Measurements from ENCODE around the gene QARS1.

Gene QARS1

GRCh38 chr3:49098910-49099630 is 5.5 kb downstream of the QARS1 start:
- Histone ChIP-seq H3K9me3 (ENCODE audit: control insufficient read depth, low read length) (no peaks in the 10 kb centered on the region), H3K36me3 (ENCODE audit: control insufficient read depth, insufficient read depth, low read length) (peaks cover 50% of the 10 kb centered on the region), H3K4me3 (ENCODE audit: insufficient read depth, low read depth, low read length, poor library complexity, severe bottlenecking) (no peak overlapping the region), H3K27me3 (replicated peaks; ENCODE audit: control insufficient read depth, insufficient read depth, low read length, poor library complexity, severe bottlenecking) (no peaks in the 10 kb centered on the region), H3K4me1 (ENCODE audit: control insufficient read depth, insufficient read depth, low read length, poor library complexity, severe bottlenecking) (peaks cover 15% of the 10 kb centered on the region), H3K27ac (ENCODE audit: insufficient read depth, low read length, poor library complexity, severe bottlenecking) (no peak overlapping the region)
- DNase-seq: no peak

DNA sequence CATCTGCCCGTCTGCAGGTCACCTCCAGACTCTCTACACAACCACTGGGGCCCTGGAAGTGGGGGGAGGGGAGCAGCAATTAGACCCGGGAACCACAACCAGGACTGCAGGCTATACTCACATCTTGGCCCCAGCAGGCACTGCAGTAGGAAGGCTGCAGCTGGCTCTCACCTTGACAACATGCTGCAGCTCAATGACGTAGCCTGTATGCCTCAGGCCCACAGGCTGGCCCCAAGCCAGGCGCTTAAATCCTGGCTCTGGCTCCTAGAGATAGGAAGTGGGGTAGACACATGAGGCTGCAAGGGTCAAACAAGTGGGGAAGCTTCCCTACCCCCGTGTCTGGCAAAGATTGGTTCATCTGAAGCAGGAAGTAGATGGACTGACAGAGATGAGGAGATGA is 6.1 kb downstream of the QARS1 start:
- H3K4me3 ChIP-seq (ENCODE audit: insufficient read depth, low read depth, low read length, poor library complexity, severe bottlenecking): no peak overlapping the region
- peaks cover 9% of the 10 kb centered on the region for H3K4me1 ChIP-seq (ENCODE audit: control insufficient read depth, insufficient read depth, low read length, poor library complexity, severe bottlenecking)
- no peaks in the 10 kb centered on the region for H3K27me3 ChIP-seq (replicated peaks; ENCODE audit: control insufficient read depth, insufficient read depth, low read length, poor library complexity, severe bottlenecking)
- H3K36me3 ChIP-seq (ENCODE audit: control insufficient read depth, insufficient read depth, low read length): peaks cover 50% of the 10 kb centered on the region
- H3K9me3 ChIP-seq (ENCODE audit: control insufficient read depth, low read length): no peaks in the 10 kb centered on the region
- DNase-seq: no peak
- no peak overlapping the region for H3K27ac ChIP-seq (ENCODE audit: insufficient read depth, low read length, poor library complexity, severe bottlenecking)

- Histone ChIP-seq H3K9me3 (ENCODE audit: control insufficient read depth, low read length) (no peaks in the 10 kb centered on the region), H3K27me3 (replicated peaks; ENCODE audit: control insufficient read depth, insufficient read depth, low read length, poor library complexity, severe bottlenecking) (no peaks in the 10 kb centered on the region), H3K4me1 (ENCODE audit: control insufficient read depth, insufficient read depth, low read length, poor library complexity, severe bottlenecking) (peaks cover 18% of the 10 kb centered on the region), H3K4me3 (ENCODE audit: insufficient read depth, low read depth, low read length, poor library complexity, severe bottlenecking) (peak within 1 kb of the TSS; percentile 94), H3K27ac (ENCODE audit: insufficient read depth, low read length, poor library complexity, severe bottlenecking) (peak within 1 kb of the TSS; percentile 90), H3K36me3 (ENCODE audit: control insufficient read depth, insufficient read depth, low read length) (peaks cover 19% of the 10 kb centered on the region)
- DNase-seq: peak; percentile 89 to 96 (median 93)
These were observed 10.4 kb downstream of the QARS1 start, which contains the start of gene QRICH1 for GRCh38 chr3:49093853-49094767. Gene QRICH1 (minus strand): TSS chr3:49094071. CDS start chr3:49077017, 17,054 bp downstream.

- peaks cover 23% of the 10 kb centered on the region for H3K4me1 ChIP-seq (ENCODE audit: control insufficient read depth, insufficient read depth, low read length, poor library complexity, severe bottlenecking)
- H3K36me3 ChIP-seq (ENCODE audit: control insufficient read depth, insufficient read depth, low read length): peaks cover 10% of the 10 kb centered on the region
- peak; percentile 61 to 68 (median 67) for DNase-seq
These were observed 11.4 kb downstream of the QARS1 start for GRCh38 chr3:49092938-49093852.

DNA sequence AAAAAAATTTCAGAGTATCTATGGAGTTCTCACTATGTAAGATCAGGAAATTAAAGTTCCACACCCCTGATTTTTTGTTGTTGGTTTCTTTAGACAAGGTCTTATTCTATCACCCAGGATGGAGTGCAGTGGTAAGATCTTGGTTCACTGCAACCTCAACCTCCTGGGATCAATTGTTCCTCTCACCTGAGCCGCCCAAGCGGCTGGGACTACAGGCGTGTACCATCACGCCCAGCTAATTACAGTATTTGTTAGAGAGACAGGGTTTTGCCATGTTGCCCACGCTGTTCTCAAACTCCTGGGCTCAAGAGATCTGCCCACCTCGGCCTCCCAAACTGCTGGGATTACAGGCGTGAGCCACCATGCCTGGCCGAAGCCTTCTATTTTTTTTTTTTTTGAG is 23.1 kb downstream of the QARS1 start:
- Histone ChIP-seq H3K4me3 (ENCODE audit: insufficient read depth, low read depth, low read length, poor library complexity, severe bottlenecking) (no peak overlapping the region), H3K27ac (ENCODE audit: insufficient read depth, low read length, poor library complexity, severe bottlenecking) (no peak overlapping the region), H3K36me3 (ENCODE audit: control insufficient read depth, insufficient read depth, low read length) (peaks cover 28% of the 10 kb centered on the region), H3K9me3 (ENCODE audit: control insufficient read depth, low read length) (no peaks in the 10 kb centered on the region), H3K4me1 (ENCODE audit: control insufficient read depth, insufficient read depth, low read length, poor library complexity, severe bottlenecking) (no peaks in the 10 kb centered on the region), H3K27me3 (replicated peaks; ENCODE audit: control insufficient read depth, insufficient read depth, low read length, poor library complexity, severe bottlenecking) (no peaks in the 10 kb centered on the region)
- no peak for DNase-seq

More at GRCh38 chr3:49092938-49093852, 11.4 kb downstream of the QARS1 start:
- Histone ChIP-seq H3K27me3 (replicated peaks; ENCODE audit: control insufficient read depth, insufficient read depth, low read length, poor library complexity, severe bottlenecking) (no peaks in the 10 kb centered on the region), H3K9me3 (ENCODE audit: control insufficient read depth, low read length) (no peaks in the 10 kb centered on the region), H3K27ac (ENCODE audit: insufficient read depth, low read length, poor library complexity, severe bottlenecking) (peak overlapping the region; percentile 90), H3K4me3 (ENCODE audit: insufficient read depth, low read depth, low read length, poor library complexity, severe bottlenecking) (peak overlapping the region; percentile 94)

- peaks cover 43% of the 10 kb centered on the region for H3K36me3 ChIP-seq (ENCODE audit: control insufficient read depth, insufficient read depth, low read length)
- H3K9me3 ChIP-seq (ENCODE audit: control insufficient read depth, low read length): no peaks in the 10 kb centered on the region
- no peak overlapping the region for H3K4me3 ChIP-seq (ENCODE audit: insufficient read depth, low read depth, low read length, poor library complexity, severe bottlenecking)
- H3K27me3 ChIP-seq (replicated peaks; ENCODE audit: control insufficient read depth, insufficient read depth, low read length, poor library complexity, severe bottlenecking): no peaks in the 10 kb centered on the region
- DNase-seq: no peak
- no peaks in the 10 kb centered on the region for H3K4me1 ChIP-seq (ENCODE audit: control insufficient read depth, insufficient read depth, low read length, poor library complexity, severe bottlenecking)
- H3K27ac ChIP-seq (ENCODE audit: insufficient read depth, low read length, poor library complexity, severe bottlenecking): no peak overlapping the region
These were observed 25.3 kb downstream of the QARS1 start for GRCh38 chr3:49079270-49079669.

DNA sequence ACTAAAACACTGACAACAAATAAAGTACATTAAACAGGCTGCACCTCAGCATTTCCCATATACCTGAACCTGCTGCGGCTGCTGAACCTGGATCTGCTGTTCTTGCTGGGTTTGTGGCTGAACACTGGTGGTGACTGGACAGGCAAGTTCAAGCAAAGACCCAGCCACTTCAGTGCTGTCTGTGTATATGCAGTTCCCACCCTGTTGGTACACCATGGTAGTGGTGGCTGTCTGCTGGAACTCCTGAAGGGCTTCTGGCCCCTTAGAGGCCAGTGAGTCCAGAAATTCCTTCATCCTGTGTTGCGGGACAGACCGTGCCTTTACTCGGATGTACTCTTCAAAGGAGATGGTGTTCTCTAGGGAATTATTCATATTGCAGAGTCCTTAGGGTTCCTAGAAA is 27.9 kb downstream of the QARS1 start:
- Histone ChIP-seq H3K27me3 (replicated peaks; ENCODE audit: control insufficient read depth, insufficient read depth, low read length, poor library complexity, severe bottlenecking) (no peaks in the 10 kb centered on the region), H3K27ac (ENCODE audit: insufficient read depth, low read length, poor library complexity, severe bottlenecking) (no peak overlapping the region), H3K4me3 (ENCODE audit: insufficient read depth, low read depth, low read length, poor library complexity, severe bottlenecking) (no peak overlapping the region), H3K9me3 (ENCODE audit: control insufficient read depth, low read length) (no peaks in the 10 kb centered on the region), H3K36me3 (ENCODE audit: control insufficient read depth, insufficient read depth, low read length) (peaks cover 70% of the 10 kb centered on the region), H3K4me1 (ENCODE audit: control insufficient read depth, insufficient read depth, low read length, poor library complexity, severe bottlenecking) (no peaks in the 10 kb centered on the region)
- no peak for DNase-seq

DNA sequence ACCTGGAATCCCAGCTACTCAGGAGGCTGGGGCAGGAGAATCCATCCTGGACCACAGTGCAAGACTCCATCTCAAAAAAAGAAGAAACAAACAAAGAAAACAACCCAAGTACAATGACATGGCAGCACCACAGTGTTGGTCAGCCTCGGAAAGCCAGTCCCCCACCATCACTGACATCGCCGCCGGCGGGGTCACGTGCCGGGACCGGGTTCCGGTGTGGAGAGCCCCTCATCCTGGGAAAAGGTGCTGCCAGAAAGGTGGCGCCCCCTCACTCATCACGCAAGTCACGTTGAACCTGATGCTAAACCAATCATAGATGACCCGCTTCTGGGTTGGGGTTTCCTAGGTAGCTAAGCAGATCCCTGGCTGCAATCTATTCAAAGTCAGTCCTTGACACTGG is 28.4 kb downstream of the QARS1 start:
- no peaks in the 10 kb centered on the region for H3K9me3 ChIP-seq (ENCODE audit: control insufficient read depth, low read length)
- DNase-seq: no peak

GRCh38 chr3:49058011-49058410 is 46.5 kb downstream of the QARS1 start:
- no peaks in the 10 kb centered on the region for H3K9me3 ChIP-seq (ENCODE audit: control insufficient read depth, low read length)
- H3K27ac ChIP-seq (ENCODE audit: insufficient read depth, low read length, poor library complexity, severe bottlenecking): no peak overlapping the region
- peaks cover 42% of the 10 kb centered on the region for H3K36me3 ChIP-seq (ENCODE audit: control insufficient read depth, insufficient read depth, low read length)
- H3K4me3 ChIP-seq (ENCODE audit: insufficient read depth, low read depth, low read length, poor library complexity, severe bottlenecking): no peak overlapping the region
- no peaks in the 10 kb centered on the region for H3K27me3 ChIP-seq (replicated peaks; ENCODE audit: control insufficient read depth, insufficient read depth, low read length, poor library complexity, severe bottlenecking)
- H3K4me1 ChIP-seq (ENCODE audit: control insufficient read depth, insufficient read depth, low read length, poor library complexity, severe bottlenecking): no peaks in the 10 kb centered on the region
- no peak for DNase-seq

More for the DNA sequence above, 28.4 kb downstream of the QARS1 start:
- no peak overlapping the region for H3K27ac ChIP-seq (ENCODE audit: insufficient read depth, low read length, poor library complexity, severe bottlenecking)
- H3K36me3 ChIP-seq (ENCODE audit: control insufficient read depth, insufficient read depth, low read length): peaks cover 74% of the 10 kb centered on the region
- no peaks in the 10 kb centered on the region for H3K27me3 ChIP-seq (replicated peaks; ENCODE audit: control insufficient read depth, insufficient read depth, low read length, poor library complexity, severe bottlenecking)
- no peaks in the 10 kb centered on the region for H3K4me1 ChIP-seq (ENCODE audit: control insufficient read depth, insufficient read depth, low read length, poor library complexity, severe bottlenecking)
- H3K4me3 ChIP-seq (ENCODE audit: insufficient read depth, low read depth, low read length, poor library complexity, severe bottlenecking): no peak overlapping the region
